ENCODE measurements around the gene LRMDA. TPM values are rescaled to one million over a fixed set of nuclear protein-coding genes. Genes with fewer than 3 reads are reported as not detected.

LRMDA gene
- total and polyA plus RNA-seq, 2 of the 13 experiments (the other 11 are each of a cell fraction or from before 2014, with no cell fraction given), result 13.4 to 22.0 TPM

GRCh38 chr10:76178532-76179292 lies 747.3 kb downstream of the LRMDA start:
- Histone ChIP-seq H2AFZ (ENCODE audit: low read length) (no peak overlapping the region), H4K20me1 (ENCODE audit: insufficient read depth, low read length) (no peaks in the 10 kb centered on the region), H3K27ac (ENCODE audit: extremely low read length, insufficient read depth, low read length) (no peak overlapping the region), H3K36me3 (replicated peaks in 1 of 2; ENCODE audit: control insufficient read depth in 1 of 2, insufficient read depth in 2 of 2, low read length in 2 of 2) (no peaks in the 10 kb centered on the region), H3K79me2 (ENCODE audit: insufficient read depth, low read length) (no peaks in the 10 kb centered on the region), H3K4me3 (replicated peaks in 1 of 3; ENCODE audit: insufficient read depth in 1 of 3, low read depth in 2 of 3, low read length in 3 of 3) (no peak overlapping the region), H3K9ac (ENCODE audit: insufficient read depth, low read depth, low read length) (no peak overlapping the region), H3K4me1 (ENCODE audit: insufficient read depth, low read length) (no peaks in the 10 kb centered on the region), H3K27me3 (ENCODE audit: control insufficient read depth in 1 of 2, insufficient read depth in 2 of 2, low read length in 2 of 2) (no peaks in the 10 kb centered on the region), H3K4me2 (ENCODE audit: low read depth, low read length) (no peak overlapping the region), H3K9me3 (ENCODE audit: low read length) (no peaks in the 10 kb centered on the region)
- POLR2A ChIA-PET, result no interaction called here
- in situ Hi-C loops (cut with HindIII; ENCODE audit: extremely low pct_ligation_motif_present, low pct_unique_long_range_greater_than_20kb) (no loop called here), intact Hi-C loops (cut with micrococcal nuclease; ENCODE audit: unreplicated experiment) (no loop called here)
- no TSS peak for BruUV-seq (replicated peaks)
- CTCF ChIA-PET (ENCODE audit: low intra/inter-chr PET ratio, low total read pairs), result no interaction called here
- 100% methylated on average over 1 of the region's 4 CpGs for WGBS (ENCODE audit: low lambda C conversion rate)
- FAIRE-seq (no peak), ATAC-seq (no peak), DNase-seq (ENCODE audit: low spot score) (no peak)
- no peak for TF ChIP-seq RBM22 (optimal IDR thresholded peaks at IDR 0.05; ENCODE audit: low read length)
- no peak for TF ChIP-seq ONECUT2 (CRISPR knock-in tag; IDR thresholded peaks at IDR 0.05)
- TF ChIP-seq KLF15 (CRISPR knock-in tag; IDR thresholded peaks at IDR 0.05; ENCODE audit: borderline replicate concordance), result no peak
- no peak for TF ChIP-seq TRAFD1 (CRISPR knock-in tag; IDR thresholded peaks at IDR 0.05; ENCODE audit: borderline replicate concordance)
- no peak for TF ChIP-seq RORA (CRISPR knock-in tag; IDR thresholded peaks at IDR 0.05)
- TF ChIP-seq KLF6 (CRISPR knock-in tag; IDR thresholded peaks at IDR 0.05), result no peak
- no peak for TF ChIP-seq NFYC (CRISPR knock-in tag; IDR thresholded peaks at IDR 0.05)
- TF ChIP-seq NFIB (CRISPR knock-in tag; IDR thresholded peaks at IDR 0.05; ENCODE audit: borderline replicate concordance), result no peak
- no peak for TF ChIP-seq ZBTB38 (CRISPR knock-in tag; IDR thresholded peaks at IDR 0.05)
- no peak for TF ChIP-seq SETDB1 (CRISPR knock-in tag; IDR thresholded peaks at IDR 0.05; ENCODE audit: borderline replicate concordance)
- no peak for TF ChIP-seq SIX4 (CRISPR knock-in tag; IDR thresholded peaks at IDR 0.05)
- TF ChIP-seq ZNF543 (CRISPR knock-in tag; IDR thresholded peaks at IDR 0.05), result no peak
- no peak for TF ChIP-seq FOXK1 (CRISPR knock-in tag; IDR thresholded peaks at IDR 0.05; ENCODE audit: borderline replicate concordance, low read depth)
- TF ChIP-seq ZNF780A (CRISPR knock-in tag; IDR thresholded peaks at IDR 0.05), result no peak
- no peak for TF ChIP-seq SMC3 (IDR thresholded peaks at IDR 0.05; ENCODE audit: low read length)
- TF ChIP-seq RNF219 (CRISPR knock-in tag; IDR thresholded peaks at IDR 0.05), result no peak
- TF ChIP-seq RBAK (CRISPR knock-in tag; IDR thresholded peaks at IDR 0.05), result no peak
- TF ChIP-seq DMTF1 (CRISPR knock-in tag; IDR thresholded peaks at IDR 0.05), result no peak

Data from HepG2 (cell line).